Activated naive CD4-positive, alpha-beta T cell (primary cell): Measurements from ENCODE around the gene ABHD16B.

ENCODE experiments used
- DNase-seq, 4 experiments: peaks; one replicate each; lab custom pipeline; 2025; lab: John Stamatoyannopoulos, UW

ABHD16B gene

GRCh38 chr20:63895952-63896263, 34.6 kb downstream of the ABHD16B start:
- DNase-seq: no peak

DNA sequence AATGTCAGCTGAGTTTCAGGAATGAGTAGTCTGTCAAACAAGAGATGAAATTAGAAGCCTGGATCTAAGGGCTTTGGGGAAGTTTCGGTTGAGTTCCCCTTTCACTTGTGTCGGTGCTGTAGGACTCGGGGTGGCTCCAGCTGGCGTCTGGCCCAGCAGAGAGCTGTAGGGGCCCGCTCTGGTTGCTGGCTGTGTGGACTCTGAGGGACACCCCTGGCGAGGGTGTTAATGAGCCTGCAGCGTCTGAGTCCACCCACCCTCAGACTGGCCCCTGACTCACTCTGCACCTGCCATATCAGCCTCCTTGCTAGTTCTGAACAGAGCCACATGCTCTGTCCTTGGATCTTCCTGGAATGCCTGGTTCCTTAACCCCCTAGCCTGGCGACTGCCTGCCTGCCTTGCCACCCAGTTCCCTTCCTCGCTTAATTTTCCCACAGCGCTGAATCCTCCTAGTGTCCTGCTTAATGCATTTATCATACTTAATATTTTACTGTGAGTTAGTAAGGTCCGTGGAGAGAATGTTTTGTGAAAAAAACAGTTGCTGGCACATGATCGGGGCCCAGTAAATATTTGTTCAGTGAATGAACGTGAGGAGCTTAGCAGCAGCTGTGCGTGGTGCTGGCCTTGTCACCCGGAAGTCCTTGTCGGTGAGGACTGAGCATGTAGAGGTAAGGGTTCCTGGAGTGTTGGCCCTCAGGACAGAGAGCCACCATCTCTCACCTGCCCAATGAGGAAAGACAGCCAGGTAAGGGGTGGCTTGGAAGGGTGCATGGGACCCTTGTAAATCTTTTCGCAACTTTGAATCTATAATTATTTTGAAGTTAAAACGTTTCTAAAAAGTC, 35.2 kb downstream of the ABHD16B start:
- no peak for DNase-seq

DNA sequence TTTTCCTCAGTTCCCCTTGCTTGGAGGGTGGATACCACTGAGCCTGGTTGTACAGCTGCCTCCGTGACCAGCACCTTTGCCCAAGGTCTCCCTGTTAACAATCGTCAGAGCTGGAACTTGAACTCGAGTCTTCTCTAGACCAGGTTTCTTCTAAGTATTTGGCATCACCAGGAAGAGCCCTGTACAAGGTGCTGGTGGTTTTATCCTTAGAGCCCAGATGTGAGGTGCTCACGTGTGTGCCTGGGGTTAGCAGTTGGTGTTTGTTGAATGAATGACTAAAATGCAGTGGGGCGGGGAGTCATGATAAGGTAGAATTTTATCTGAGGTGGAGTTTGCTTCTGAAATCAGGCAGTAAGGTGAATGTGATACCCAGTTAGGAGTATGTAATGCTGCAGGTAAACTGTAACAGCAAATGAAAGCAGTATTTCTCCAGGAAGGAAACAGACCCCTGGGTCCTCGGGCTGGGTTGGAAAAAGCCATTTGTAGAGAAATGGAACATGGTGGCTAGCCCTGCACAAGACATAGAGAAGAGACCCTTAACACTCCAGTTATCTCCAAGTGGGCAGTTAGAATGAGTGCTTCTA, 36.8 kb downstream of the ABHD16B start:
- DNase-seq: no peak

GRCh38 chr20:63898882-63899558, 37.7 kb downstream of the ABHD16B start:
- DNase-seq: peak in 2 of 4 experiments; percentile 5 to 7

- no peak for DNase-seq
These were observed 39.1 kb downstream of the ABHD16B start for GRCh38 chr20:63900413-63900812.

GRCh38 chr20:63903796-63904561, 42.7 kb downstream of the ABHD16B start:
- DNase-seq: no peak

DNA sequence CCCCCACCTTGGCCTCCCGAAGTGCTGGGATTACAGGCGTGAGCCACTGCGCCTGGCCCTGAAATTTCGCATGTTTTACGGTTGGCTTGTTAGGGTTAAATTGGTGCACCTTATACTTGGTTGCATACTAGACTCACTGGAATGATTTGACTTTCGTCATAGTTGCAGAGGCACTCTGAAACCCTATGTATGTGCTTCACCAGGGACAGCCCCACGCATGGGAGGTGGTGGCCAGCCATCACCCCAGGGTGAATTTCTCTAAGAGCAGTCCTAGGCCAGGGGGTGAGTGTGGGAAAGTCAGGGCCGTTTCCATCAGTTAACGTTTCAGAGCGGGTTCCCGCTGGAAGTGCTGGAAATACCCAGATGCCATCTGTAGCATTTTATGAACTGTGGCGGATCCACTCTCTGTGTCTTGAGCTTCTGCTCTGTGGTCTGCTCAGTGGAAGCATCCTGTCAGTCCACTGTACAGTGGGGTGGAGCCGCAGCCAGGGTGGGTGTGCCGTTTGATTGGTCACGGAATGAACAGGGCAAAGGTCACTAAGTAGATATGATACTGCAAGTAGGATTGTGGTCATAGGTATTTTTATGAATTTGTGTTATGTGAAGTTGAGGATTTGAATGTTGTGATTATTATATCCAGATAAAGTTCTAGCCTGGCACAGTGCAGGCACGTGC, 46.8 kb downstream of the ABHD16B start:
- DNase-seq: no peak

GRCh38 chr20:63911176-63911575, 49.9 kb downstream of the ABHD16B start:
- no peak for DNase-seq
